HG03439 (cell line): ENCODE data around the gene NPM1.

ENCODE experiments used
- ATAC-seq: cut with Tn5 transposase; IDR thresholded peaks from one replicate; pipeline ENCODE4 v1.9.1; 2021; ENCODE audit warnings: mild to moderate bottlenecking, moderate library complexity; ENCODE audit not compliant: unreplicated experiment

Gene NPM1

DNA sequence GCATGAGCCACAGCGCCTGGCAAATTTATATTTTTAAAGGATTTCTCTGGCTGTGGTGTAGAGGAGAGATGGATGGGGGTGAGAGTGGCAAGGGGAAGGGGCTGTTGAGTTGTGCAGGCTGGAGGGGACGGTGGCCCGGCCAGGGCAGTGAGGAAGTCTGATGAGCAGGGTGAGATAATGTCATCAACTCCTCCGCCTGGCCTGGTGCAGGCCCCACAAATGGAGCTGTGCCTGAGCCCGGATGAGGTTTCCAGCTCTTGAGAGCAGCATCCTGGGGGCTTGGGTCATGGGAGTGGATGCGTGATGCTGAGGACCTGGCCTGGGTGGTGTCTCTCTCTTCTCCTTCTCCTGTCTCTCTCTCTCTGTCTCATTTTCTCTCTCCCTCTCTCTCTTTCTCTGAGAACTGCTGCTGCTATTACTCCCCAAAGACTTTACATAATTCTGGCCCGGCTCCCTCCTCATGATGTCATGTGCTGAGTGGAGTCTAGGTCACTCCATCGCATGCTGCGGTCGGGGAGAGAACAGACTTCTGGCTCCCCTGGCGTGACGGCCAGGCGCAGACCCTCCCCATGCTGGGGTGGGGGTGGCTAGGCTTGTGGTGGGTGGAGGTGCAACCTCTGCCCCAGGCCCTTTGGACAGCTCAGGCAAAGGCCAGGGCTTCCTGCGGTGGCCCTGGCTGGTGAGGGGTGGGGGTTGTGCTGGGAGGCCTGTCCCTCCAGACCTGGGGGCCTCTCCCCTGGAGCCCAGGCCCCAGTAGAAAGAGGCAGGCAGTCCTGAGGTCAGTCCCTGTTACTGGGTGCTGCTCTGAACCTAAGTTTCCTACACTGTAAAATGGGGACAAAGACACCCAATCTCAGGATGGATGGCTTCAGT lies 58.2 kb downstream of the NPM1 start:
- no peak for ATAC-seq

DNA sequence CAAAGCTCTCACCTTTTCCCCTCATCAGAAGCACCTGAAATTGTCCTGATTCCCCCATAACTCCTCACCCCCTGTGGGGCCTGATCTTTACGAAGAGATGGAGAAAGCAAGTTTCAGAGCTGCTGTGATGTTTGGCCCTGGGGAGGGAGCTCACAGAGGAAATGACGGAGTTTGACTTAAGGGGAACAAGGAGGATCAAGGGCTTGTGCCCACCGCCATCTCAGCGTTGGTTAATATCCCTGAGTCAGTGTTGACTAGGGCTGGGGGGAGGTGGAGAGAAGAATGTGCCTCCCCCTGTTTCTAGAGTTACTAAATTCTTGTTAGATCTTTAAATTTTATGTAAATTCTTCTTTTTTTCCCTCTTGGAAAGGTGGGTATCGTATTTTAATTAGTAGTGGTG lies 59.6 kb downstream of the NPM1 start:
- no peak for ATAC-seq

DNA sequence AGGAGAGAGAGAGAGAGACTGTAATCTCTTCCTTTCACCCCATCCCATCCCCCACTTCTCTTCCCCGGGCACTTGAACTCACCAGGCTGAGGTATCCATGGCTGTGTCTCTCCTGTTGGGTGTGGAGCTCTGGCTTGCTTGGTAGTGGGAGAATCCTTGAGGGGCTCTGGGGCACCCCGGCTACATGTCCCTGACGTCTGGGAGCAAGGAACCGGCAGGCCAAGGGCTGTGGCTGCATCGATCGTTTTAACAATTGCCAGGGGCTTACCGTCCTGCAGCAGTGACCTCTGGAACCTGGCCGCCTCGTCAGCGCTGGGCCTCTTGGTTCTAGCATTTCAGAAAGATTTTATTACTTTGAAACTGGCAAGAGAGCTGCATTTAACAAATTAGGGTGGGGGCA lies 61.8 kb downstream of the NPM1 start:
- ATAC-seq: no peak

DNA sequence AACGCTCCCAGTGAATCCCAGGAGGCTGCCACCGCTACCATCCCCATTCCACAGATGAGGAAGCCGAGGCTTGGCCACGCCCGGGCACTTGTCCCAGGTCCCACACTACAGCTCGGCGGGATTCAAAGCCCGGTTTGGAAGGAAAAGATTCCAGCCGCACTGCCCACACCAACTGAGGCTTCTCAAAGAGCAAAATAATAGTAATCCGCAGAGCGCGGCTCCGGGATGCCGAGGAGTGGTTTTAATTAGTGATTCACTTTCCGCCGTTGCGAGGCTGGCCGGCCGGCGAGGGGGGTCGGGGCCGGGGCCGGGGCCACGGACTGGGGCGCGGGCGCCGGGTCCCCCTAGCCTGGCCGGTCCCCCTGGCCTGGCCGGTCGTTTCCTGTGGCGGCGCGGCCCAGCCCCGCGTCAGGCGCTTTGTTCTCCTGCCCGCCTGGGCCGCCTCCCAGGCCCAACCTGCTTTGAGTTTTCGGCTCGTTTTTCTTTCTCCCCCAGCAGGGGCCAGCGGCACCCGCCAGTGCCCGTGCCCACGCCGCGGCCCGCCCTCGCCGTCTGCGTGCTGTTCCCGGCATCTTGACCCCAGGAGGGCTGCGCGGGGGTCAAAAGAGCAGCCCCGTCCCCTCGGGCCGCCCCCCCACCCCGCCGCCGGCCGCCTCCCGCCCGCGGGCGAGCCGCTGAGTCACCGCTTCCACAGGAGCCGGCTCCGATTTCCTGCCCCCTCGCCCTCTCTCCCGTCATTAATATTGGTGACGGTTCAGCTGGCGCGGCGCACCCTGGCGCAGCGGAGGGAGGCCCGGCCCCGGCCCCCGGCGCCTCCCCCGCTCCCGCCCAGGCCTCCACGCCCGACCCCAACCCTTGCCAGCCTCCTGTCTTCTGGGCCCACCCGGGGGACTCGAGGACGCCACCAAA lies 63.0 kb downstream of the NPM1 start:
- ATAC-seq: no peak

DNA sequence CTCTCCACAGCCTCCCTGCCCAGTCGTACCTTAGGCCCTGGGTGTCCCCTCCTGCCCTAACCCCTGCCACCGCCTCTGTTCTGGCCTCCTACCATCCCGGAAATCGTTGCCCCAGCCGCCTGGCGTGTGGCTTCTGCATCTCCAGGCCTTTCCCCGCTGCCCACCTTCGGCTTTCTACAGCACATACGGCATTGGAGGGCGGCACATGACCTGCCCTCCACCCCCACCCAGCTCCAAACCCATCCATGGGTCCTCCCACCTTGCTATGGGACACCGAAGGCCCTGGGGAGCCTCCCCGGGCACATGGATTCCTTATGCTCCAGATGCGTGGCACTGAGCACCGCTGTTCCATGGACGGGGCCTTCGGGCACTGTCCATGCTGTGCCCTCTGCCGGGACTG lies 63.8 kb downstream of the NPM1 start:
- ATAC-seq: no peak

DNA sequence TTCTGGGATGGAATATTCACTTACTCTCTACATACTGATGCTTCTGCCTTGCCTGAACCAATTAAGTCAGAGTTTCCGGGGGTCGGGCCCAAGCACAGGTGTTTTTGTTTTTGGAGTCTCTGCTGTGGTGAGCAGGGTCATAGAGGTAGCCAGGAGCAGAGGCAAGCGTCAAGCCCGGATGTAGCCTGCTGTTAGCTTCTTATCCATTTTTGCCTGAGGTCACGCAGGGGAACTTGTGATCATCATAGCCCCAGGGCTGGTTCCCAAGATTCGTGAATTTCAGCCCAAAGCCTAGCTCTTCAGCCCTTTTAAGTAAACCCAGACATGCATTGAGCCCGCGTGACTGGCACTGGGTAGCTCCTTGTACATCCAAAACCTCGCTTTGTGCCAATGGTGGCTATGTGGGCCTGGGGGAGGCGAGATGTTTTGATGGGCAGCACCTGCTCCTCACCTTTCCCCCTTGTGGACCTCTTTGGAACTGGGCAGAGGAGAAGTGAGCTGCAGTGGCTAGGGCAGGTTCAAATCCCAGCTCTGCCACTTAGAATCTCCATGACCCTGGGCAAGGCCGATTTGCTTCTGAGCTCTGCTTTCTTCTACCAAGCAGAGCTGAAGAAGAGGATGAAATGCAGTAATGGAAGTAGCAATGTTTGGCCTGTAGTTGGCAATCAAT lies 65.5 kb downstream of the NPM1 start:
- ATAC-seq: no peak

DNA sequence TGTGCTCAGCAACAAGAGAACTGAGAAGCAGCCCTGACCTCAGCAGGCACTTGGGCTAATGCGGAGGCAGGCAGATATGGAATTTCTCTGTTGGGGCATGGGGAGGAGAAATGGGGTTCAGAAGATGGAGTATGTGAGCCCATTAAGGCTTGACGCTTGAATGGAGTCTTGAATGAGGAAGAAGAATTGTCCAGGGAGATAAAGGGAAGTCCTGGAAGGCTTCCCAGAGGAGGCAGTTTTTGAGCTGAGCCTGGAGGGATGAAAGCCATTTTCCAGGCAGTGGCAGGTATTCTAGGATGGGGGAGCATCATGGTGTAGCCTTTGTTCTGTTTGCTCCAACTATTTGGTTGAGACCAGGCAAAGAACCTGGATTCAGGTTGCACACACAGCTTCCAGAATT lies 66.3 kb downstream of the NPM1 start:
- no peak for ATAC-seq

DNA sequence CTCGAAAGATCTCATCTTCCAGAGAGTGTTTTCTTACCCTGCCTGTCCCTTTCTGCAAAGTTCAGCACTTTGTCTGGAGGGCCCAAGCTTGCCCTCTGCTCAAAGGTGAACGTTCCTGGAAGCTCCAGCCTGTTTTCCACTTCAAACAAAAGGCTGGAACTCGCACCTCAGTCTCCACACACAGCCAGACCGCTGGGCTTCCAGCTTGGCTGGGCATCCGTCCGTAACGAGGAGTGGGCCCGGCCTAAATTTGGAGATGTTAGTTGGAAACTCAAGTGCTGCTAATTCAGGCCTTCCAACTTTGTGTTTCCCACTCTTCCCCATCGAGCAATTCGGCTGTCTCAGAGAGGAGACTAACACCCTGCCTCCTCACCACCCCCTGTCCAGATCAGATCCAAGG lies 66.9 kb downstream of the NPM1 start:
- no peak for ATAC-seq

DNA sequence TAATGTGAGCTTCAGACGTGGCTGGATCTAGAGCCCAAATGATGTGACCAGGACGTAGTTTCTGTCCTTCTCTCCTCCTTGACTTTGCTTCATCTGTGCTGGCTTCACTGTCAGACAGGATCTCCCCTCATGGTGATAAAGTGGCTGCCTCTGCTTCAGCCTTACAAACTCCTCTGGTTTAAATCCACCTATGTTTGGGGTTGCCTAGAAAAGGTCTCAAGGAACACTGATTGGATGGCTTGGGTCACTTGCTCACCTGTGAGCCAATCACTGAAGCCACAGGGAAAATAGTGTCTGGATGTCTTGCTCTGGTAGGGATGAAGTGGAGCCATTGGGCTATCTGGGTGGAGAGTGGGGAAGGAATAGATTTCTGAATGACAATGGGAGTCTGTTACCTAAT lies 67.9 kb downstream of the NPM1 start:
- no peak for ATAC-seq

DNA sequence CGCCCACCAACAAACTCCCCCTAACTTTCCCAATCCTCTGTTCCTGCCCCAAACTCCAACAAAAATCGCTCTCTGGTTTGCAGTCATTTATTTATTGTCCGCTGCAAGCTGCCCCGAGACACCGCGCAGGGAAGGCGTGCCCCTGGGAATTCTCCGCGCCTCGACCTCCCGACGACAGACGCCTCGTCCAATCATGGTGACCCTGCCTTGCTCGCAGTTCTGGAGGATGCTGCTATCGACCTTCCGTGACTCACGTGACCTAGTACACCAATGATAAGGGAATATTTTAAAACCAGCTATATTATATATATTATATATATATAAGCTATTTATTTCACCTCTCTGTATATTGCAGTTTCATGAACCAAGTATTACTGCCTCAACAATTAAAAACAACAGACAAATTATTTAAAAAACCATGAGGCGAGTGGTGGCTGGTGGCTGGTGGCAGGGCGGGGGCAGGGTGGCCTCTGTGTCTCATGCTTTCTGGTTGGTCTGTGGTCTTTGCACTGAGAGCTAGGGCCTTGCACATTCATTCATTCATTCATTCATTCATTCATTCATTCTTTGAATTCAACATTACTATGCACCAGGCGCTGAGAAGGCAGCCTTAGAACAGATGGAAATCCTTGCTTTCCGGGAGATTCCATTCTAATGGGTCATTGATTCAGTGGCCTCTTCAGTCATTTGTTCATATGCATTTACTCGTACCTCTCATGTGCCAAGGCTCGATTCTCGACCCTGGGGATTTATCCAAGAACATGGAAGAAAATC lies 69.7 kb downstream of the NPM1 start:
- ATAC-seq: no peak

DNA sequence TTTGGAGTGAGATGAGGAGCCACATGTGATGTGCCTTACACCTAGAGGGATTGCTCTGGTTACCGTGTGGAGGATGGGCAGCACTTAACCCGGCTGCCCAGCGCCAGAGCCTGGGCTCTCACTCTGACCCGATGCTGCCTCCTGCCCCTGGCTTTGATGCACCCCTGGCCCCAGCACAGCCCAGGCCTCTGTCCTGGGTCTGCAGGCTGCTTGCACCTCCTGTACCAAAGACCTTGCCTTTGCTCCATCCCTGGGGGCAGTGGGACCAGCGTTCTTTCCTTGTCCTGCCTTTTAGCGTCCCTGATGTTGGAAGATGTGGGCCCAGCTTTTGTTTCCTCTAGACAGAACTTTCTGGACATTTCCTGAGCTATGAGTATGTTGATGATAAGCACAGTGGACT lies 72.2 kb downstream of the NPM1 start:
- ATAC-seq: no peak
